HEK293 (cell line): ENCODE measurements around the gene LASP1NB.

Experiments
- ZNF121 ChIP-seq: fragments of 450-650 bp; formaldehyde crosslinking; IDR thresholded peaks from 2 replicates; pipeline ENCODE4 v1.5.1; 2016; ENCODE audit warnings: missing biosample characterization, missing genetic modification characterization
- ZNF701 ChIP-seq: fragments of 450-650 bp; formaldehyde crosslinking; IDR thresholded peaks from 2 replicates; pipeline ENCODE4 v1.5.1; 2016; ENCODE audit warnings: missing biosample characterization, missing genetic modification characterization

DNA sequence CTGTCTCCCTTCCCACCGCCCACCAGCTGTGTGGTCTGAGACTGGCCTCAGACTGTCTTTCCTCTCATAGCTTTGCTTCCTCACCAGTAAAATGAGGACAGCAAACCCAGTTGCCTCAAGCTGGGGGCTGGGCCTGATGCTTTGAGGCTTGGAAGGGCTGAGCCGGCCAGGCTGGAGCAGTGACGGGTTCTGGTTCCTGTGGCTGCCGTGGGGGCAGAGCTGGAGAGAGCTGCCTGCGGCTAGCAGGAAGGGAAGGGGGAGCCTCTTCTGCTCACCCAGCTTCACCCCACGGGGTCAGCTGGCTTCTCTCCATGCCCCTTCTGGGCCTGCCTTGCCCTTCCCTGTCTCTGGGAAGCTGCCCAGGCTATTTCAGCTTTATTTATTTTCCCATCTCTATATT, 31.8 kb upstream of the LASP1NB start:
- TF ChIP-seq ZNF701 (tag by site-specific recombination): no peak
- TF ChIP-seq ZNF121: no peak
